Chondrocyte (in vitro differentiated cells): Measurements from ENCODE around the gene TMEM131L. TPM values are rescaled to one million over a fixed set of nuclear protein-coding genes. Genes with fewer than 3 reads are reported as not detected.

Experiments
- DNase-seq: peaks from one replicate; pipeline ENCODE4 v3.0.0; 2021; ENCODE audit warnings: mixed read lengths, low spot score
- H3K27ac Mint-ChIP-seq: one replicate; pipeline ENCODE4 v1.8.0; 2021; ENCODE audit warnings: mild to moderate bottlenecking, moderate library complexity, mixed read lengths; ENCODE audit not compliant: unreplicated experiment
- H3K27me3 Mint-ChIP-seq: 2 replicates; pipeline ENCODE4 v1.8.0; 2021; ENCODE audit warnings: low read depth, mixed read lengths
- H3K36me3 Mint-ChIP-seq: 2 replicates; pipeline ENCODE4 v1.8.0; 2021; ENCODE audit warnings: low read depth, mixed read lengths
- H3K4me1 Mint-ChIP-seq: 2 replicates; pipeline ENCODE4 v1.8.0; 2021; ENCODE audit warnings: low read depth, mild to moderate bottlenecking, mixed read lengths
- H3K4me3 Mint-ChIP-seq: one replicate; pipeline ENCODE4 v1.8.0; 2021; ENCODE audit warnings: mild to moderate bottlenecking, moderate library complexity, mixed read lengths; ENCODE audit not compliant: unreplicated experiment
- H3K9me3 Mint-ChIP-seq: 2 replicates; pipeline ENCODE4 v1.8.0; 2021; ENCODE audit warnings: low read depth, mixed read lengths
- total RNA-seq: library from RNA; stranded (reverse); gene quantifications from 3 replicates; pipeline ENCODE4 v1.2.1, GENCODE V29; 2021
- TF ChIP-seq, protein P1 (sequence below): fragments of 200-600 bp; sonication (generic); IDR thresholded peaks from 2 replicates; pipeline ENCODE4 v1.5.0; 2021; ENCODE audit warnings: antibody characterized with exemption, mild to moderate bottlenecking, moderate library complexity

Gene TMEM131L
- total RNA-seq, 1 donor from 2014 or later: 8.4 TPM

DNA sequence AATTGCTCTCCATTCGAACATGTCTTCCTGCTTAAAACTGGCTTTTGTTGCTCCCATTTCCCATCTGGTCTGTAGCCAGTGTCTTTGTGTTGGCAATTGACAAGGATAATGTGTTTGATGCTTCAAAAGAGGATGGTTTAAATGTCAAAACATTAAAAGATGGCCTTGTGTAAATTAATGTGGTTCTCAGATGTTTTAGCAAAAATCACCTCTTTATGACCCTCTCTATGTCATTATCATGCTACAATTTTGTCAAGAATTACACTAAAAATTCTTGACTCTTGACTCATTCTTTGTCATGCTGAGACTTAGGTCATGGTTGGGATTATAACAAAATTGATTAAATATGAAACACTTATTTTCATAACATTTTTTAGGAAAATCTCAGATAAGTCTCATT is 47.4 kb downstream of the TMEM131L start:
- DNase-seq: no peak
- H3K4me3 Mint-ChIP-seq: no peak overlapping the region
- peaks cover 53% of the 10 kb centered on the region for H3K4me1 Mint-ChIP-seq
- H3K36me3 Mint-ChIP-seq: no peaks in the 10 kb centered on the region
- peak overlapping the region; percentile 80 for H3K27ac Mint-ChIP-seq
- H3K9me3 Mint-ChIP-seq: no peaks in the 10 kb centered on the region
- TF ChIP-seq, protein P1, sequence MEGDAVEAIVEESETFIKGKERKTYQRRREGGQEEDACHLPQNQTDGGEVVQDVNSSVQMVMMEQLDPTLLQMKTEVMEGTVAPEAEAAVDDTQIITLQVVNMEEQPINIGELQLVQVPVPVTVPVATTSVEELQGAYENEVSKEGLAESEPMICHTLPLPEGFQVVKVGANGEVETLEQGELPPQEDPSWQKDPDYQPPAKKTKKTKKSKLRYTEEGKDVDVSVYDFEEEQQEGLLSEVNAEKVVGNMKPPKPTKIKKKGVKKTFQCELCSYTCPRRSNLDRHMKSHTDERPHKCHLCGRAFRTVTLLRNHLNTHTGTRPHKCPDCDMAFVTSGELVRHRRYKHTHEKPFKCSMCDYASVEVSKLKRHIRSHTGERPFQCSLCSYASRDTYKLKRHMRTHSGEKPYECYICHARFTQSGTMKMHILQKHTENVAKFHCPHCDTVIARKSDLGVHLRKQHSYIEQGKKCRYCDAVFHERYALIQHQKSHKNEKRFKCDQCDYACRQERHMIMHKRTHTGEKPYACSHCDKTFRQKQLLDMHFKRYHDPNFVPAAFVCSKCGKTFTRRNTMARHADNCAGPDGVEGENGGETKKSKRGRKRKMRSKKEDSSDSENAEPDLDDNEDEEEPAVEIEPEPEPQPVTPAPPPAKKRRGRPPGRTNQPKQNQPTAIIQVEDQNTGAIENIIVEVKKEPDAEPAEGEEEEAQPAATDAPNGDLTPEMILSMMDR: no peak
- no peaks in the 10 kb centered on the region for H3K27me3 Mint-ChIP-seq

DNA sequence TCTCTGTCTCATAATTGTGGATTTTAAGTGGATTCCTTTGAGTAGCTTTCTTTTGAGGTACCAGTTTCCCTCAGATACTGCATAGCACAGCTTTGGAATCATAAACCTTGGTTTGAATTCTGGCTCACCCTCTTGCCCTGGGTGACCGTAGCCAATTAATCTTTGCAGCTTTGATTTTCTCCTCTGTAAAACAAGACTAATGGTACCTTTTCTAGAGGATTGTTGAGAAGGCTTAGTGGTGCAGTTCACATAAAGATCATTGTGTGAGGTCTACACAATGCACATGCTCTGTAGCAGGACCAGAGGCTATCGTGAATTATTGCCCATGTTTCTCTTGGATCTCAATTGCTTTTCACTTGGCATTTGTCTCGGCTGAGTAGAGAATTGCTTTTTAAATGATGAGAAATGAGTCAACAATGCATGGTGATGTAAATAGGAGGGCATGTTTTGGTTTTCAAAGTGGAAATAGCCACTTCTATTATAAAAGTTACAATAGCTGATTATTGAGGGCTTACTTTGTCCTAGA is 47.9 kb downstream of the TMEM131L start:
- Mint-ChIP-seq H3K9me3 (no peaks in the 10 kb centered on the region), H3K4me1 (peaks cover 58% of the 10 kb centered on the region), H3K4me3 (no peak overlapping the region), H3K36me3 (no peaks in the 10 kb centered on the region), H3K27ac (no peak overlapping the region), H3K27me3 (no peaks in the 10 kb centered on the region)
- DNase-seq: no peak
- TF ChIP-seq, protein P1: no peak

DNA sequence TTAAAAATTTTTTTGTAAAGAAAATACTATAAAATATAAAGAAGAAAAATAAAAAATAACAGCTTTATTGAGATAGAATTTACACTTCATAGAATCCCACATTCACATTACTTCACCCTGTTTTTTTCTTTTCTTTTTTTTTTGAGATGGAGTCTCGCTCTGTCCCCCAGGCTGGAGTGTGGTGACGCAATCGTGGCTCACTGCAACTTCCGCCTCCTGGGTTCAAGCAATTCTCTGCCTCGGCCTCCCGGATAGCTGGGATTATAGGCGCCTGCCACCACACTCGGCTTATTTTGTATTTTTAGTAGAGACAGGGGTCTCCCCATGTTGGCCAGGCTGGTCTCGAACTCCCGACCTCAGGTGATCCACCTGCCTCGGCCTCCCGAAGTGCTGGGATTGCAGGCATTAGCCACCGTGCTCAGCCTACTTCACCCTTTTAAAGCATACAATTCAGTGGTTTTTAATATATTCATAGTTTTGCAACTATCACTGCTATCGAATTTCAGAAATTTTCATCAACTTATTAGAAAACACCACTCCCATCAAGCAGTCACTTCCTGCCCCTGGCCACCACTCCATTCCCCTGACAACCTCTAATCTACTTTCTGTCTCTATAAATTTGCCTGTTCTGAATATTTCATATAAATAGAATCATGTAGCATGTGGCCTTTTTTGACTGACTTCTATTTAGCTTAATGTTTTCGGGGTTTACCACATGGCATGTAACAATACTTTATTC is 48.7 kb downstream of the TMEM131L start:
- DNase-seq: no peak
- Mint-ChIP-seq H3K4me1 (peaks cover 62% of the 10 kb centered on the region), H3K4me3 (no peak overlapping the region), H3K27me3 (no peaks in the 10 kb centered on the region), H3K9me3 (no peaks in the 10 kb centered on the region), H3K27ac (no peak overlapping the region), H3K36me3 (no peaks in the 10 kb centered on the region)
- TF ChIP-seq, protein P1: no peak

DNA sequence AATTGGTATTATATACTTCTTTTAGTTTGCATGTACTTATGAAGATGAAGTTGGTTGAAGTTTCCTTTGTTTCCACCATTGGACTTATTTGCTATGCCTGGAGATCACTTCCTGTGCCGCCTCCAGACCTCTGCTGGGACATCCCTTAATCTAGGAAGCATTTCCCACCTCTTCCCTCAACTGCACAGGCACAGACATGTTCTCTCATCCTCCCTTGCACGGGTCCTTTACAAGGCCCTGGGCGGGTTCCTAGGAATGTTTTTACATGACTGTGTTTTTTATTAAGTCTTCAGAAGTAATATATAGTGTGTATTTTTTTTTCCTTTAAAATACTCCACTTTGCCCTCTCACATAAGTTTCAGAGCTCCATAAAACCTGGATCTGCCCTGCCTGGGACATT is 51.0 kb downstream of the TMEM131L start:
- Mint-ChIP-seq H3K27ac (no peak overlapping the region), H3K9me3 (no peaks in the 10 kb centered on the region), H3K4me1 (peaks cover 69% of the 10 kb centered on the region), H3K36me3 (no peaks in the 10 kb centered on the region), H3K27me3 (no peaks in the 10 kb centered on the region), H3K4me3 (no peak overlapping the region)
- DNase-seq: no peak
- TF ChIP-seq, protein P1: no peak

DNA sequence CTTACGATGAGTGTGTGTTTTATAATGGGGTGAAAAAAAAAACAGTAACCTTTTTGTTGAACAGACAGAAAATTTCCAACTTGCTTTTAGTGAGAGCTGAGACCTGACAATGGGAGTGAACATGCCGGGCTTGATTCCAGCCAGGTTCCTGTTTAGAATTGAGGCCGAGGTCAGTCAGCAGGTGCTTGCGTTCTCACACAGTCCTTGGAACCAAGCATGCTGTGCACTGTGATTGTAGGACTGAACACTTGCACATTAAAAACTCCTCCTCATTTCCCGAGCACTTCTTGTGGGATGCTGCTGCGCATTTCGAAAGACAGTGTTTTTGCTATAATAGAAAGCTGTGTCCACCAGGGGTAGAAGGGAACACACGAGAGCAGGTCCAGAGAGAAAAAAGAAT is 51.8 kb downstream of the TMEM131L start:
- no peaks in the 10 kb centered on the region for H3K27me3 Mint-ChIP-seq
- H3K27ac Mint-ChIP-seq: no peak overlapping the region
- no peaks in the 10 kb centered on the region for H3K9me3 Mint-ChIP-seq
- H3K4me3 Mint-ChIP-seq: no peak overlapping the region
- DNase-seq: no peak
- no peaks in the 10 kb centered on the region for H3K36me3 Mint-ChIP-seq
- TF ChIP-seq, protein P1: no peak
- peaks cover 65% of the 10 kb centered on the region for H3K4me1 Mint-ChIP-seq
